Measurements from ENCODE around the gene PRR20G. TPM values are rescaled to one million over a fixed set of nuclear protein-coding genes. Genes with fewer than 3 reads are reported as not detected.

Gene PRR20G
- total and polyA plus RNA-seq, 9 of the 15 experiments (the other 6 are each of a cell fraction or from before 2014, with no cell fraction given) = not detected

DNA sequence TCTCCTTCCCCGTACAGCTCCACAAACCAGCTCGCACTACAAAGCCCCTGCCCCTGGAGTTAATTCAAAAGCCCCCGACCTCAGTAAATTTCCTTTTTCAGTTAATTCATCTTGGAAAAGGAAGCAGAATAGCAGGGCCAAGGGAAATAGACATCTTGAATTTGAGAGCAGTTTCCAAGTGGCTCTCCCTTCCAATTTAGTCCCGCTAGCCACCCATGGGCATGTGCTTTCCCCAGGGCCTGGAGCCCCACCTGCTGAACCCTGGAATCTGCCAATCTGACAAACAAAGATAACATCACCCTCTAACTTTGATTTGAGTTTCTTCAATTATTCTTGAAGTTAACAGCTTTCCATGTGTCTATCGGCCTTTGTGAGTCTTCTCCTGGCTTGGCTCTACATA lies 31.7 kb downstream of the PRR20G start:
- Histone ChIP-seq H3K79me2 (ENCODE audit: control insufficient read depth, insufficient read depth, low read length) (no peaks in the 10 kb centered on the region), H3K9ac (ENCODE audit: insufficient read depth in 1 of 2, low read depth in 2 of 2, low read length in 2 of 2) (no peak overlapping the region), H3K9me3 (replicated peaks; ENCODE audit: control insufficient read depth, insufficient read depth, low read depth, low read length) (no peaks in the 10 kb centered on the region), H3K4me2 (ENCODE audit: insufficient read depth, low read length) (no peak overlapping the region), H3K4me1 (replicated peaks in 1 of 2; ENCODE audit: control insufficient read depth in 2 of 2, insufficient read depth in 2 of 2, low read length in 2 of 2) (no peaks in the 10 kb centered on the region), H4K20me1 (replicated peaks; ENCODE audit: control insufficient read depth, insufficient read depth, low read length) (no peaks in the 10 kb centered on the region; the same call in 1 of the 2 replicates), H3K27ac (ENCODE audit: extremely low read depth, low read depth, low read length) (no peak overlapping the region), H3K36me3 (ENCODE audit: control insufficient read depth, insufficient read depth, low read length) (no peaks in the 10 kb centered on the region), H2AFZ (ENCODE audit: low read depth, low read length) (no peak overlapping the region), H3K4me3 (no peak overlapping the region), H3K9me1 (ENCODE audit: control insufficient read depth, insufficient read depth, low read length) (no peaks in the 10 kb centered on the region), H3K27me3 (ENCODE audit: control insufficient read depth in 2 of 2, insufficient read depth in 2 of 2, low read length in 2 of 2) (0 out of 5 replicates have a peak, but pooled peaks cover 0 to 5% of the 10 kb centered on the region in 2 experiments)
- WGBS (ENCODE audit: insufficient coverage, low coverage, missing lambda C conversion rate) = 0% methylated on average over 5 of the region's 5 CpGs
- FAIRE-seq = no peak
- intact Hi-C loops (cut with micrococcal nuclease) (no loop called here), in situ Hi-C loops (cut with MboI) (no loop called here)
- no peak for DNase-seq (ENCODE audit: extremely low read depth in 1 of 4, low spot score in 3 of 4)
- ChIA-PET POLR2A (no interaction called here), CTCF (ENCODE audit: low intra/inter-chr PET ratio) (no interaction called here)
- BruUV-seq (replicated peaks) = no TSS peak
- ATAC-seq = no peak
- TF ChIP-seq, protein P1, sequence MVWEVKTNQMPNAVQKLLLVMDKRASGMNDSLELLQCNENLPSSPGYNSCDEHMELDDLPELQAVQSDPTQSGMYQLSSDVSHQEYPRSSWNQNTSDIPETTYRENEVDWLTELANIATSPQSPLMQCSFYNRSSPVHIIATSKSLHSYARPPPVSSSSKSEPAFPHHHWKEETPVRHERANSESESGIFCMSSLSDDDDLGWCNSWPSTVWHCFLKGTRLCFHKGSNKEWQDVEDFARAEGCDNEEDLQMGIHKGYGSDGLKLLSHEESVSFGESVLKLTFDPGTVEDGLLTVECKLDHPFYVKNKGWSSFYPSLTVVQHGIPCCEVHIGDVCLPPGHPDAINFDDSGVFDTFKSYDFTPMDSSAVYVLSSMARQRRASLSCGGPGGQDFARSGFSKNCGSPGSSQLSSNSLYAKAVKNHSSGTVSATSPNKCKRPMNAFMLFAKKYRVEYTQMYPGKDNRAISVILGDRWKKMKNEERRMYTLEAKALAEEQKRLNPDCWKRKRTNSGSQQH (CRISPR knock-in tag; IDR thresholded peaks at IDR 0.05) = no peak
- TF ChIP-seq CBX2 (IDR thresholded peaks at IDR 0.05; ENCODE audit: insufficient read depth, low read length, poor library complexity, severe bottlenecking) (no peak), ZNF586 (CRISPR knock-in tag; conservative IDR thresholded peaks at IDR 0.05) (no peak), ZNF134 (CRISPR knock-in tag; conservative IDR thresholded peaks at IDR 0.05) (no peak), ELF1 (tag; IDR thresholded peaks at IDR 0.05) (no peak)
- TF ChIP-seq, protein P2, sequence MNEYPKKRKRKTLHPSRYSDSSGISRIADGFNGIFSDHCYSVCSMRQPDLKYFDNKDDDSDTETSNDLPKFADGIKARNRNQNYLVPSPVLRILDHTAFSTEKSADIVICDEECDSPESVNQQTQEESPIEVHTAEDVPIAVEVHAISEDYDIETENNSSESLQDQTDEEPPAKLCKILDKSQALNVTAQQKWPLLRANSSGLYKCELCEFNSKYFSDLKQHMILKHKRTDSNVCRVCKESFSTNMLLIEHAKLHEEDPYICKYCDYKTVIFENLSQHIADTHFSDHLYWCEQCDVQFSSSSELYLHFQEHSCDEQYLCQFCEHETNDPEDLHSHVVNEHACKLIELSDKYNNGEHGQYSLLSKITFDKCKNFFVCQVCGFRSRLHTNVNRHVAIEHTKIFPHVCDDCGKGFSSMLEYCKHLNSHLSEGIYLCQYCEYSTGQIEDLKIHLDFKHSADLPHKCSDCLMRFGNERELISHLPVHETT (CRISPR knock-in tag; conservative IDR thresholded peaks at IDR 0.05 in 1 of 2, IDR thresholded peaks at IDR 0.05 in 1 of 2) = no peak
- TF ChIP-seq, protein P3, sequence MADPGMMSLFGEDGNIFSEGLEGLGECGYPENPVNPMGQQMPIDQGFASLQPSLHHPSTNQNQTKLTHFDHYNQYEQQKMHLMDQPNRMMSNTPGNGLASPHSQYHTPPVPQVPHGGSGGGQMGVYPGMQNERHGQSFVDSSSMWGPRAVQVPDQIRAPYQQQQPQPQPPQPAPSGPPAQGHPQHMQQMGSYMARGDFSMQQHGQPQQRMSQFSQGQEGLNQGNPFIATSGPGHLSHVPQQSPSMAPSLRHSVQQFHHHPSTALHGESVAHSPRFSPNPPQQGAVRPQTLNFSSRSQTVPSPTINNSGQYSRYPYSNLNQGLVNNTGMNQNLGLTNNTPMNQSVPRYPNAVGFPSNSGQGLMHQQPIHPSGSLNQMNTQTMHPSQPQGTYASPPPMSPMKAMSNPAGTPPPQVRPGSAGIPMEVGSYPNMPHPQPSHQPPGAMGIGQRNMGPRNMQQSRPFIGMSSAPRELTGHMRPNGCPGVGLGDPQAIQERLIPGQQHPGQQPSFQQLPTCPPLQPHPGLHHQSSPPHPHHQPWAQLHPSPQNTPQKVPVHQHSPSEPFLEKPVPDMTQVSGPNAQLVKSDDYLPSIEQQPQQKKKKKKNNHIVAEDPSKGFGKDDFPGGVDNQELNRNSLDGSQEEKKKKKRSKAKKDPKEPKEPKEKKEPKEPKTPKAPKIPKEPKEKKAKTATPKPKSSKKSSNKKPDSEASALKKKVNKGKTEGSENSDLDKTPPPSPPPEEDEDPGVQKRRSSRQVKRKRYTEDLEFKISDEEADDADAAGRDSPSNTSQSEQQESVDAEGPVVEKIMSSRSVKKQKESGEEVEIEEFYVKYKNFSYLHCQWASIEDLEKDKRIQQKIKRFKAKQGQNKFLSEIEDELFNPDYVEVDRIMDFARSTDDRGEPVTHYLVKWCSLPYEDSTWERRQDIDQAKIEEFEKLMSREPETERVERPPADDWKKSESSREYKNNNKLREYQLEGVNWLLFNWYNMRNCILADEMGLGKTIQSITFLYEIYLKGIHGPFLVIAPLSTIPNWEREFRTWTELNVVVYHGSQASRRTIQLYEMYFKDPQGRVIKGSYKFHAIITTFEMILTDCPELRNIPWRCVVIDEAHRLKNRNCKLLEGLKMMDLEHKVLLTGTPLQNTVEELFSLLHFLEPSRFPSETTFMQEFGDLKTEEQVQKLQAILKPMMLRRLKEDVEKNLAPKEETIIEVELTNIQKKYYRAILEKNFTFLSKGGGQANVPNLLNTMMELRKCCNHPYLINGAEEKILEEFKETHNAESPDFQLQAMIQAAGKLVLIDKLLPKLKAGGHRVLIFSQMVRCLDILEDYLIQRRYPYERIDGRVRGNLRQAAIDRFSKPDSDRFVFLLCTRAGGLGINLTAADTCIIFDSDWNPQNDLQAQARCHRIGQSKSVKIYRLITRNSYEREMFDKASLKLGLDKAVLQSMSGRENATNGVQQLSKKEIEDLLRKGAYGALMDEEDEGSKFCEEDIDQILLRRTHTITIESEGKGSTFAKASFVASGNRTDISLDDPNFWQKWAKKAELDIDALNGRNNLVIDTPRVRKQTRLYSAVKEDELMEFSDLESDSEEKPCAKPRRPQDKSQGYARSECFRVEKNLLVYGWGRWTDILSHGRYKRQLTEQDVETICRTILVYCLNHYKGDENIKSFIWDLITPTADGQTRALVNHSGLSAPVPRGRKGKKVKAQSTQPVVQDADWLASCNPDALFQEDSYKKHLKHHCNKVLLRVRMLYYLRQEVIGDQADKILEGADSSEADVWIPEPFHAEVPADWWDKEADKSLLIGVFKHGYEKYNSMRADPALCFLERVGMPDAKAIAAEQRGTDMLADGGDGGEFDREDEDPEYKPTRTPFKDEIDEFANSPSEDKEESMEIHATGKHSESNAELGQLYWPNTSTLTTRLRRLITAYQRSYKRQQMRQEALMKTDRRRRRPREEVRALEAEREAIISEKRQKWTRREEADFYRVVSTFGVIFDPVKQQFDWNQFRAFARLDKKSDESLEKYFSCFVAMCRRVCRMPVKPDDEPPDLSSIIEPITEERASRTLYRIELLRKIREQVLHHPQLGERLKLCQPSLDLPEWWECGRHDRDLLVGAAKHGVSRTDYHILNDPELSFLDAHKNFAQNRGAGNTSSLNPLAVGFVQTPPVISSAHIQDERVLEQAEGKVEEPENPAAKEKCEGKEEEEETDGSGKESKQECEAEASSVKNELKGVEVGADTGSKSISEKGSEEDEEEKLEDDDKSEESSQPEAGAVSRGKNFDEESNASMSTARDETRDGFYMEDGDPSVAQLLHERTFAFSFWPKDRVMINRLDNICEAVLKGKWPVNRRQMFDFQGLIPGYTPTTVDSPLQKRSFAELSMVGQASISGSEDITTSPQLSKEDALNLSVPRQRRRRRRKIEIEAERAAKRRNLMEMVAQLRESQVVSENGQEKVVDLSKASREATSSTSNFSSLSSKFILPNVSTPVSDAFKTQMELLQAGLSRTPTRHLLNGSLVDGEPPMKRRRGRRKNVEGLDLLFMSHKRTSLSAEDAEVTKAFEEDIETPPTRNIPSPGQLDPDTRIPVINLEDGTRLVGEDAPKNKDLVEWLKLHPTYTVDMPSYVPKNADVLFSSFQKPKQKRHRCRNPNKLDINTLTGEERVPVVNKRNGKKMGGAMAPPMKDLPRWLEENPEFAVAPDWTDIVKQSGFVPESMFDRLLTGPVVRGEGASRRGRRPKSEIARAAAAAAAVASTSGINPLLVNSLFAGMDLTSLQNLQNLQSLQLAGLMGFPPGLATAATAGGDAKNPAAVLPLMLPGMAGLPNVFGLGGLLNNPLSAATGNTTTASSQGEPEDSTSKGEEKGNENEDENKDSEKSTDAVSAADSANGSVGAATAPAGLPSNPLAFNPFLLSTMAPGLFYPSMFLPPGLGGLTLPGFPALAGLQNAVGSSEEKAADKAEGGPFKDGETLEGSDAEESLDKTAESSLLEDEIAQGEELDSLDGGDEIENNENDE (IDR thresholded peaks at IDR 0.05; ENCODE audit: low read depth, low read length) = no peak
